Measurements from ENCODE around the gene GBP7. TPM values are rescaled to one million over a fixed set of nuclear protein-coding genes. Genes with fewer than 3 reads are reported as not detected.

The GBP7 gene
- total and polyA plus RNA-seq, 10 of the 15 experiments (the other 5 are each of a cell fraction or from before 2014, with no cell fraction given): not detected

- TF ChIP-seq EZH2 (IDR thresholded peaks at IDR 0.05; ENCODE audit: borderline replicate concordance, control insufficient read depth, low read depth, low read length) (no peak), POLR2AphosphoS2 (IDR thresholded peaks at IDR 0.05; ENCODE audit: low read depth, low read length) (no peak), TAF1 (IDR thresholded peaks at IDR 0.05; ENCODE audit: borderline replicate concordance, low read depth, low read length) (no peak), RAD21 (IDR thresholded peaks at IDR 0.05; ENCODE audit: insufficient read depth, low read depth, low read length) (no peak), SPI1 (IDR thresholded peaks at IDR 0.05; ENCODE audit: borderline replicate concordance, insufficient read depth, low read depth, low read length) (peak; percentile 74), MXI1 (IDR thresholded peaks at IDR 0.05; ENCODE audit: low read depth, low read length) (no peak)
- TF ChIP-seq, protein P1, sequence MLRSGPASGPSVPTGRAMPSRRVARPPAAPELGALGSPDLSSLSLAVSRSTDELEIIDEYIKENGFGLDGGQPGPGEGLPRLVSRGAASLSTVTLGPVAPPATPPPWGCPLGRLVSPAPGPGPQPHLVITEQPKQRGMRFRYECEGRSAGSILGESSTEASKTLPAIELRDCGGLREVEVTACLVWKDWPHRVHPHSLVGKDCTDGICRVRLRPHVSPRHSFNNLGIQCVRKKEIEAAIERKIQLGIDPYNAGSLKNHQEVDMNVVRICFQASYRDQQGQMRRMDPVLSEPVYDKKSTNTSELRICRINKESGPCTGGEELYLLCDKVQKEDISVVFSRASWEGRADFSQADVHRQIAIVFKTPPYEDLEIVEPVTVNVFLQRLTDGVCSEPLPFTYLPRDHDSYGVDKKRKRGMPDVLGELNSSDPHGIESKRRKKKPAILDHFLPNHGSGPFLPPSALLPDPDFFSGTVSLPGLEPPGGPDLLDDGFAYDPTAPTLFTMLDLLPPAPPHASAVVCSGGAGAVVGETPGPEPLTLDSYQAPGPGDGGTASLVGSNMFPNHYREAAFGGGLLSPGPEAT (IDR thresholded peaks at IDR 0.05; ENCODE audit: low read depth): peak; percentile 59
- TF ChIP-seq, protein P2, sequence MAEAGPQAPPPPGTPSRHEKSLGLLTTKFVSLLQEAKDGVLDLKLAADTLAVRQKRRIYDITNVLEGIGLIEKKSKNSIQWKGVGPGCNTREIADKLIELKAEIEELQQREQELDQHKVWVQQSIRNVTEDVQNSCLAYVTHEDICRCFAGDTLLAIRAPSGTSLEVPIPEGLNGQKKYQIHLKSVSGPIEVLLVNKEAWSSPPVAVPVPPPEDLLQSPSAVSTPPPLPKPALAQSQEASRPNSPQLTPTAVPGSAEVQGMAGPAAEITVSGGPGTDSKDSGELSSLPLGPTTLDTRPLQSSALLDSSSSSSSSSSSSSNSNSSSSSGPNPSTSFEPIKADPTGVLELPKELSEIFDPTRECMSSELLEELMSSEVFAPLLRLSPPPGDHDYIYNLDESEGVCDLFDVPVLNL (IDR thresholded peaks at IDR 0.05; ENCODE audit: low read depth, low read length): no peak
Measured at GRCh38 chr1:89201106-89201794, 25.4 kb upstream of the GBP7 start (continued).

Data from GM12878 (cell line).